HepG2 (cell line): ENCODE measurements around the gene KLK14. TPM values are rescaled to one million over a fixed set of nuclear protein-coding genes. Genes with fewer than 3 reads are reported as not detected.

Experiments used
- ELK4 ChIP-seq: sonication (generic); formaldehyde crosslinking; IDR thresholded peaks from 2 replicates; pipeline ENCODE4 v1.9.0; 2021; ENCODE audit warnings: missing genetic modification reagents, borderline replicate concordance
- FOXO1 ChIP-seq: sonication (generic); formaldehyde crosslinking; IDR thresholded peaks from 2 replicates; pipeline ENCODE4 v1.4.0; 2020; ENCODE audit warnings: missing genetic modification reagents
- MTA3 ChIP-seq: sonication (generic); formaldehyde crosslinking; IDR thresholded peaks from 2 replicates; pipeline ENCODE4 v1.4.0; 2020; ENCODE audit warnings: missing genetic modification reagents
- NCOA1 ChIP-seq: sonication (generic); formaldehyde crosslinking; IDR thresholded peaks from 2 replicates; pipeline ENCODE4 v1.9.0; 2021; ENCODE audit warnings: missing genetic modification reagents
- PRPF4 ChIP-seq: fragments of 200-400 bp; formaldehyde crosslinking; IDR thresholded peaks from 2 replicates; pipeline ENCODE4 v1.6.1; 2016; ENCODE audit warnings: low read length, low read depth; ENCODE audit not compliant: poor library complexity, severe bottlenecking
- ZFP62 ChIP-seq: sonication (generic); formaldehyde crosslinking; IDR thresholded peaks from 2 replicates; pipeline ENCODE4 v1.4.0; 2020; ENCODE audit warnings: missing genetic modification reagents
- ZNF281 ChIP-seq: sonication (generic); formaldehyde crosslinking; IDR thresholded peaks from 2 replicates; pipeline ENCODE4 v1.4.0; 2020; ENCODE audit warnings: missing genetic modification reagents, borderline replicate concordance
- ZNF510 ChIP-seq: sonication (generic); formaldehyde crosslinking; IDR thresholded peaks from 2 replicates; pipeline ENCODE4 v1.4.0; 2020; ENCODE audit warnings: low read depth, mild to moderate bottlenecking, missing genetic modification reagents
- ZNF781 ChIP-seq: sonication (generic); formaldehyde crosslinking; IDR thresholded peaks from 2 replicates; pipeline ENCODE4 v1.5.1; 2020; ENCODE audit warnings: borderline replicate concordance, mild to moderate bottlenecking, missing genetic modification reagents; ENCODE audit errors: not compliant biosample characterization
- polyA plus RNA-seq, 8 experiments: library from polyadenylated mRNA; depleted of rRNA in 3 of 8; stranded (reverse) in 7 of 8; unstranded in 1 of 8; fragments of >200 nt; fragmentation: Illumina TruSeq in 4 of 8; extraction: Trizol in 4 of 8; gene quantifications; 2 replicates each; pipeline versions ENCODE4 v1.2.1 to v1.2.3, GENCODE V29; 2011 to 2016; ENCODE audit warnings: low read depth in 4 of 8, missing spikeins in 1 of 8, mixed read lengths in 1 of 8; ENCODE audit not compliant: insufficient read depth in 1 of 8
- total RNA-seq, 5 experiments: library from RNA; depleted of rRNA; stranded (reverse); fragments of >200 nt; fragmentation: Illumina TruSeq; extraction: Trizol; gene quantifications; 2 replicates each; pipeline ENCODE4 v1.2.3, GENCODE V29; 2016; ENCODE audit warnings: low read depth in 1 of 5

KLK14 gene
- total and polyA plus RNA-seq, 2 of the 13 experiments (the other 11 are each of a cell fraction or from before 2014, with no cell fraction given), result not detected

GRCh38 chr19:51099047-51099382 is 16.3 kb upstream of the KLK14 start (continued):
- TF ChIP-seq ZNF281 (CRISPR knock-in tag) (no peak), ZNF510 (CRISPR knock-in tag) (no peak), FOXO1 (CRISPR knock-in tag) (no peak), NCOA1 (no peak), ZNF781 (CRISPR knock-in tag) (no peak), ELK4 (no peak), ZFP62 (CRISPR knock-in tag) (no peak), MTA3 (CRISPR knock-in tag) (no peak), PRPF4 (no peak)
